ENCODE measurements around the gene DAZAP1. TPM values are rescaled to one million over a fixed set of nuclear protein-coding genes. Genes with fewer than 3 reads are reported as not detected.

DAZAP1 gene
- total RNA-seq, 1 experiment from 2014 or later = 229 TPM

- TF ChIP-seq EZH2 (IDR thresholded peaks at IDR 0.05; ENCODE audit: borderline replicate concordance, low read depth, low read length, poor library complexity, severe bottlenecking) = no peak
- TF ChIP-seq CTCF (conservative IDR thresholded peaks at IDR 0.05; ENCODE audit: low read depth, low read length) = no peak
- H3K9me3 ChIP-seq (ENCODE audit: low read depth, low read length, poor library complexity, severe bottlenecking) = no peaks in the 10 kb centered on the region
- CTCF ChIA-PET = no interaction called here
- intact Hi-C loops (cut with micrococcal nuclease; ENCODE audit: unreplicated experiment) = loop anchor here (10.0 kb wide), 1 partner anchor 166 kb away; the partner anchor contains the start of gene FAM174C
- BruUV-seq (replicated peaks) = no TSS peak
- POLR2A ChIA-PET (ENCODE audit: low non-redundant PET) = interaction anchor here (0.6 kb wide), 1 partner anchor 615 kb away, joined by 3 read pairs; no protein-coding TSS in a partner anchor
- DNase-seq (ENCODE audit: low spot score) = no peak
- peak overlapping the region; percentile 37 for H3K27ac ChIP-seq (ENCODE audit: low read depth, low read length, poor library complexity, severe bottlenecking)
- H3K4me3 ChIP-seq (ENCODE audit: low read depth, low read length, poor library complexity, severe bottlenecking) = peak overlapping the region; percentile 85
- peaks cover 24% of the 10 kb centered on the region for H3K4me1 ChIP-seq (ENCODE audit: insufficient read depth, low read length, poor library complexity, severe bottlenecking)
- H3K36me3 ChIP-seq (ENCODE audit: insufficient read depth, low read length, poor library complexity, severe bottlenecking) = peaks cover 37% of the 10 kb centered on the region
- H3K27me3 ChIP-seq (replicated peaks; ENCODE audit: insufficient read depth, low read depth, low read length, poor library complexity) = no peaks in the 10 kb centered on the region
Observed at GRCh38 chr19:1441022-1441426, 33.6 kb downstream of the DAZAP1 start.

GRCh38 chr19:1441677-1442438, 34.5 kb downstream of the DAZAP1 start:
- ChIA-PET POLR2A (ENCODE audit: low non-redundant PET) (interaction anchor here (0.7 kb wide), 1 partner anchor 1271 kb away, joined by 3 read pairs; no protein-coding TSS in a partner anchor), CTCF (no interaction called here)
- Histone ChIP-seq H3K9me3 (ENCODE audit: low read depth, low read length, poor library complexity, severe bottlenecking) (no peaks in the 10 kb centered on the region), H3K27me3 (replicated peaks; ENCODE audit: insufficient read depth, low read depth, low read length, poor library complexity) (peaks cover 6% of the 10 kb centered on the region), H3K27ac (ENCODE audit: low read depth, low read length, poor library complexity, severe bottlenecking) (peak overlapping the region; percentile 37), H3K36me3 (ENCODE audit: insufficient read depth, low read length, poor library complexity, severe bottlenecking) (peaks cover 37% of the 10 kb centered on the region), H3K4me3 (ENCODE audit: low read depth, low read length, poor library complexity, severe bottlenecking) (no peak overlapping the region), H3K4me1 (ENCODE audit: insufficient read depth, low read length, poor library complexity, severe bottlenecking) (peaks cover 30% of the 10 kb centered on the region)
- no TSS peak for BruUV-seq (replicated peaks)
- DNase-seq (ENCODE audit: low spot score) = no peak
- TF ChIP-seq CTCF (conservative IDR thresholded peaks at IDR 0.05; ENCODE audit: low read depth, low read length) (no peak), EZH2 (IDR thresholded peaks at IDR 0.05; ENCODE audit: borderline replicate concordance, low read depth, low read length, poor library complexity, severe bottlenecking) (no peak)
- intact Hi-C loops (cut with micrococcal nuclease; ENCODE audit: unreplicated experiment) = loop anchor here (10.0 kb wide), 1 partner anchor 167 kb away; the partner anchor contains the start of gene FAM174C

GRCh38 chr19:1445185-1445931, 38.0 kb downstream of the DAZAP1 start:
- peaks cover 26% of the 10 kb centered on the region for H3K4me1 ChIP-seq (ENCODE audit: insufficient read depth, low read length, poor library complexity, severe bottlenecking)
- DNase-seq (ENCODE audit: low spot score) = peak; percentile 72
- H3K9me3 ChIP-seq (ENCODE audit: low read depth, low read length, poor library complexity, severe bottlenecking) = no peaks in the 10 kb centered on the region
- ChIA-PET CTCF (interaction anchor here (1.1 kb wide), 1 partner anchor 27 kb away, joined by 3 read pairs; no protein-coding TSS in a partner anchor), POLR2A (ENCODE audit: low non-redundant PET) (no interaction called here)
- H3K27me3 ChIP-seq (replicated peaks; ENCODE audit: insufficient read depth, low read depth, low read length, poor library complexity) = peaks cover 23% of the 10 kb centered on the region
- TF ChIP-seq CTCF (conservative IDR thresholded peaks at IDR 0.05; ENCODE audit: low read depth, low read length) = peak; percentile 65
- TF ChIP-seq EZH2 (IDR thresholded peaks at IDR 0.05; ENCODE audit: borderline replicate concordance, low read depth, low read length, poor library complexity, severe bottlenecking) = no peak
- H3K27ac ChIP-seq (ENCODE audit: low read depth, low read length, poor library complexity, severe bottlenecking) = no peak overlapping the region
- peaks cover 25% of the 10 kb centered on the region for H3K36me3 ChIP-seq (ENCODE audit: insufficient read depth, low read length, poor library complexity, severe bottlenecking)
- H3K4me3 ChIP-seq (ENCODE audit: low read depth, low read length, poor library complexity, severe bottlenecking) = peak overlapping the region; percentile 56
- intact Hi-C loops (cut with micrococcal nuclease; ENCODE audit: unreplicated experiment) = loop anchor here (10.0 kb wide), 1 partner anchor 171 kb away; the partner anchor contains the start of gene FAM174C
- no TSS peak for BruUV-seq (replicated peaks)
